ENCODE data around the gene NCOR2. TPM values are rescaled to one million over a fixed set of nuclear protein-coding genes. Genes with fewer than 3 reads are reported as not detected.

Gene NCOR2
- total RNA-seq, 3 donors from 2014 or later (not counting 1 experiment from before 2014, with no cell fraction given) = 109 to 126 (median 125) TPM

- no peak overlapping the region for H3K4me3 ChIP-seq (ENCODE audit: low read length)
- H3K36me3 ChIP-seq (ENCODE audit: control insufficient read depth, insufficient read depth, low read length) = no peaks in the 10 kb centered on the region
- H3K4me1 ChIP-seq (ENCODE audit: control insufficient read depth, insufficient read depth, low read length) = peaks cover 31% of the 10 kb centered on the region
- intact Hi-C loops (cut with micrococcal nuclease) = no loop called here
- no peak overlapping the region for H3K27ac ChIP-seq (ENCODE audit: low read length)
- no peak for ATAC-seq
- Mint-ChIP-seq H3K9me3 (no peaks in the 10 kb centered on the region), H3K4me1 (peaks cover 9 to 16% of the 10 kb centered on the region in 2 donors), H3K4me3 (no peak overlapping the region), H3K27ac (no peak overlapping the region), H3K27me3 (ENCODE audit: low read depth in 2 of 2) (peaks cover 31% of the 10 kb centered on the region in 2 donors), H3K36me3 (no peaks in the 10 kb centered on the region)
- TF ChIP-seq, protein P1, sequence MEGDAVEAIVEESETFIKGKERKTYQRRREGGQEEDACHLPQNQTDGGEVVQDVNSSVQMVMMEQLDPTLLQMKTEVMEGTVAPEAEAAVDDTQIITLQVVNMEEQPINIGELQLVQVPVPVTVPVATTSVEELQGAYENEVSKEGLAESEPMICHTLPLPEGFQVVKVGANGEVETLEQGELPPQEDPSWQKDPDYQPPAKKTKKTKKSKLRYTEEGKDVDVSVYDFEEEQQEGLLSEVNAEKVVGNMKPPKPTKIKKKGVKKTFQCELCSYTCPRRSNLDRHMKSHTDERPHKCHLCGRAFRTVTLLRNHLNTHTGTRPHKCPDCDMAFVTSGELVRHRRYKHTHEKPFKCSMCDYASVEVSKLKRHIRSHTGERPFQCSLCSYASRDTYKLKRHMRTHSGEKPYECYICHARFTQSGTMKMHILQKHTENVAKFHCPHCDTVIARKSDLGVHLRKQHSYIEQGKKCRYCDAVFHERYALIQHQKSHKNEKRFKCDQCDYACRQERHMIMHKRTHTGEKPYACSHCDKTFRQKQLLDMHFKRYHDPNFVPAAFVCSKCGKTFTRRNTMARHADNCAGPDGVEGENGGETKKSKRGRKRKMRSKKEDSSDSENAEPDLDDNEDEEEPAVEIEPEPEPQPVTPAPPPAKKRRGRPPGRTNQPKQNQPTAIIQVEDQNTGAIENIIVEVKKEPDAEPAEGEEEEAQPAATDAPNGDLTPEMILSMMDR (IDR thresholded peaks at IDR 0.05) = no peak
- peaks cover 3% of the 10 kb centered on the region for H3K9me3 ChIP-seq (ENCODE audit: control insufficient read depth, insufficient read depth, low read length)
- H3K27me3 ChIP-seq (ENCODE audit: control insufficient read depth, insufficient read depth, low read length) = peaks cover 3% of the 10 kb centered on the region
- DNase-seq = no peak
- 97% methylated on average over 3 of the region's 3 CpGs for WGBS (ENCODE audit: insufficient coverage)
Observed at GRCh38 chr12:124613151-124613585, 45.8 kb upstream of the NCOR2 start.

GRCh38 chr12:124612410-124612680 is 44.9 kb upstream of the NCOR2 start:
- TF ChIP-seq, protein P1 (IDR thresholded peaks at IDR 0.05) = no peak
- no peak overlapping the region for H3K27ac ChIP-seq (ENCODE audit: low read length)
- H3K9me3 ChIP-seq (ENCODE audit: control insufficient read depth, insufficient read depth, low read length) = peaks cover 3% of the 10 kb centered on the region
- no peak overlapping the region for H3K4me3 ChIP-seq (ENCODE audit: low read length)
- peaks cover 30% of the 10 kb centered on the region for H3K4me1 ChIP-seq (ENCODE audit: control insufficient read depth, insufficient read depth, low read length)
- Mint-ChIP-seq H3K4me1 (peaks cover 9 to 16% of the 10 kb centered on the region in 2 donors), H3K9me3 (no peaks in the 10 kb centered on the region), H3K4me3 (no peak overlapping the region), H3K36me3 (no peaks in the 10 kb centered on the region), H3K27ac (no peak overlapping the region), H3K27me3 (ENCODE audit: low read depth in 2 of 2) (peaks cover 38% of the 10 kb centered on the region in 2 donors)
- 63% methylated on average over 4 of the region's 4 CpGs for WGBS (ENCODE audit: insufficient coverage)
- DNase-seq (no peak), ATAC-seq (no peak)
- H3K27me3 ChIP-seq (ENCODE audit: control insufficient read depth, insufficient read depth, low read length) = peaks cover 3% of the 10 kb centered on the region
- intact Hi-C loops (cut with micrococcal nuclease) = no loop called here
- no peaks in the 10 kb centered on the region for H3K36me3 ChIP-seq (ENCODE audit: control insufficient read depth, insufficient read depth, low read length)

DNA sequence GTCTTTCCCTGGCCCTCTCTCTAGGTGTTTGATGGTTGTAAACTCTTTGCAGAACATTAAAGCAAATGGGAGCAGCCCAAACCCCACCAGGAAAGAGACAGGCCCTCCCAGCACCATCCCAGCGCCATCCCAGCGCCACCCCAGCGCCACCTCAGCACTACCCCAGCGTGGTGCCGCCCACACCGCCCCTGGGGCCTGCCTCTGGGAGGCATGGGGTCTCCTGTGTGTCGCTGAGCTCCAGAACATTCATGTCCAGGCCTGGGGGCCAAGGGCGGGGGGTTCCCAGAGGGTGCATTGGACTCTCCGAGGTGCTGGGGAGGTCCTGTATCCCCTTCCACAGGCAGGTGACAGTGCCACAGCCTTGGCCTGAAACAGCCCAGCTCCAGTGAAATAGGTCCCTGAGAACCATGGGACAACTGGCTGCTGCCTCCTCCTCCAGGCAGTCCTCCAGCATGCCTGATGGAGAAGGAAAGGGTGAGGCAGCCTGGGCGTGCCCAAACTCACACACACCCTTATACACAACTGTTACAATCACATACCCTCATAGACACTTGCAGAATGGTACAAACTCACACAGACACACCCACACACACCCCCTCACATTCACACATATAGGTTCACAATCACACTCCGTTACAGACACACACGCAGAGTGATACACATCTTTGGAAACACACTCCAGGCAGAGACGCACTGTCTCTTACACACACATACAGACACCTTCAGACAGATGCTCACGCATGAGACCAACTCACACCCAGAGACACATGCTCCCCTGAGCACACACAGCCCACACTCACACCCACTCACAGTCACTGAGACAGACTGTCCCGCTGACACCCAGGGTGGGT is 44.4 kb upstream of the NCOR2 start:
- Mint-ChIP-seq H3K27ac (no peak overlapping the region), H3K4me3 (no peak overlapping the region), H3K36me3 (no peaks in the 10 kb centered on the region), H3K9me3 (no peaks in the 10 kb centered on the region), H3K4me1 (peaks cover 9 to 16% of the 10 kb centered on the region in 2 donors), H3K27me3 (ENCODE audit: low read depth in 2 of 2) (peaks cover 36 to 38% of the 10 kb centered on the region in 2 donors)
- no peak overlapping the region for H3K4me3 ChIP-seq (ENCODE audit: low read length)
- peaks cover 25% of the 10 kb centered on the region for H3K4me1 ChIP-seq (ENCODE audit: control insufficient read depth, insufficient read depth, low read length)
- 86% methylated on average over 15 of the region's 15 CpGs for WGBS (ENCODE audit: insufficient coverage)
- no peak overlapping the region for H3K27ac ChIP-seq (ENCODE audit: low read length)
- TF ChIP-seq, protein P1 (IDR thresholded peaks at IDR 0.05) = no peak
- H3K9me3 ChIP-seq (ENCODE audit: control insufficient read depth, insufficient read depth, low read length) = peaks cover 3% of the 10 kb centered on the region
- intact Hi-C loops (cut with micrococcal nuclease) = no loop called here
- ATAC-seq (no peak), DNase-seq (no peak)
- H3K36me3 ChIP-seq (ENCODE audit: control insufficient read depth, insufficient read depth, low read length) = no peaks in the 10 kb centered on the region
- peaks cover 3% of the 10 kb centered on the region for H3K27me3 ChIP-seq (ENCODE audit: control insufficient read depth, insufficient read depth, low read length)
